ENCODE data around the gene PIP4K2B.

The PIP4K2B gene

GRCh38 chr17:38825762-38826247, 26.4 kb upstream of the PIP4K2B start:
- Histone ChIP-seq H3K27ac (replicated peaks) (peak overlapping the region; percentile 98), H3K27me3 (ENCODE audit: insufficient read depth, poor library complexity, severe bottlenecking) (no peaks in the 10 kb centered on the region), H3K4me3 (replicated peaks; ENCODE audit: insufficient read depth, low read length) (peak overlapping the region; percentile 93)
- no peak for DNase-seq (ENCODE audit: low read depth in 1 of 2, low spot score in 1 of 2)
- TF ChIP-seq SPI1 (IDR thresholded peaks at IDR 0.05; ENCODE audit: borderline replicate concordance, low read depth) (no peak), GABPA (IDR thresholded peaks at IDR 0.05; ENCODE audit: low read depth) (no peak), CTCF (IDR thresholded peaks at IDR 0.05; ENCODE audit: insufficient read depth, low read length) (no peak), POLR2AphosphoS5 (IDR thresholded peaks at IDR 0.05; ENCODE audit: low read depth) (no peak), REST (IDR thresholded peaks at IDR 0.05; ENCODE audit: insufficient replicate concordance, low read depth) (no peak)

DNA sequence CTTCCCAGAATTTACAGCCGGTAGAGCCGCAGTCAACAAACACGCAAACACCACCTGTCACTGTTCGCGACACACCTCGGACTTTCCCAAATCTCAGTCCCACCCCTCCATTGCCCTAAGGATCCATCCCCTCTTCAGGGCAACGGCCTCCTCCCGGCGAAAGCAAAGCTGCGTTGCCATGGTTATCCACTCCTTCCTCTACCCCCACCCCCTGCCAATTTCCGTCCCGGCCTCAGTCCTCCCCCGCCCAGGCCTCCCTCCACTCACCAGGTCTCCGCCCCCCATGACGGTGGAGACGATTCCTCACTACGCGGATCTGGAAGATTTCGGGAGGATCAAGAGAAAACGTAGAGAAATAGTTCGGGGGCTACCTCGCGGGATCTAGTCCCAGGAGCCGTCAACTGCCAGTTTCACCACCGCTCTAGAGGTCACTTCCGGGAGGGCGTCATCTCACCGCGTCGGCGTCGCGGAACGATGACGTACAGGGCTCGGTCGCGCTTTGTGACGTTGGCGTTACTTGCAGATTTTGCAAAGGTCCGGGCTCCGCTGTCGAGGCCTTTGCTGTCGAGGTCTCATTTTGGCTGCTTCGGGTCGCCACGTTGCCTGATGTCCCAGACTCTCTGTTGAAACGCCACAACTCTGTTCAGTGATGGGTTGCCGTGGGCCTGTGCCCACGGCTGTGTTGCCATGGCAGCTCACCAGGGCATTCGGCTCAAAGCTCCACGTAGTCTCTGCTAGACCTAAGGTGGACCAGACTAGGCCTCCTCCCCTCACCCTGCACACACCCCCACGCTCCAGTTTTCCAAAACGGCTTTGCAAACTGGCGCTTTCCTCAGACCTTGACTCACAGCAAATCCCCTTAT, 25.8 kb upstream of the PIP4K2B start, which contains the start of gene CWC25:
TSS of gene CWC25 (minus strand) at position 423 of the 863 bp plus-strand sequence. CDS start at position 285, 138 bp downstream.
- peak within 1 kb of the TSS; percentile 98 for H3K27ac ChIP-seq (replicated peaks)
- TF ChIP-seq POLR2AphosphoS5 (IDR thresholded peaks at IDR 0.05; ENCODE audit: low read depth) (peak; percentile 96), CTCF (IDR thresholded peaks at IDR 0.05; ENCODE audit: insufficient read depth, low read length) (no peak), SPI1 (IDR thresholded peaks at IDR 0.05; ENCODE audit: borderline replicate concordance, low read depth) (no peak), REST (IDR thresholded peaks at IDR 0.05; ENCODE audit: insufficient replicate concordance, low read depth) (no peak), GABPA (IDR thresholded peaks at IDR 0.05; ENCODE audit: low read depth) (peak; percentile 86)
- no peaks in the 10 kb centered on the region for H3K27me3 ChIP-seq (ENCODE audit: insufficient read depth, poor library complexity, severe bottlenecking)
- DNase-seq (ENCODE audit: low read depth in 1 of 2, low spot score in 1 of 2): peak; percentile 94 to 97
- peak within 1 kb of the TSS; percentile 93 for H3K4me3 ChIP-seq (replicated peaks; ENCODE audit: insufficient read depth, low read length)

- H3K27me3 ChIP-seq (ENCODE audit: insufficient read depth, poor library complexity, severe bottlenecking): no peaks in the 10 kb centered on the region
- TF ChIP-seq CTCF (IDR thresholded peaks at IDR 0.05; ENCODE audit: insufficient read depth, low read length) (no peak), SPI1 (IDR thresholded peaks at IDR 0.05; ENCODE audit: borderline replicate concordance, low read depth) (no peak), POLR2AphosphoS5 (IDR thresholded peaks at IDR 0.05; ENCODE audit: low read depth) (no peak), GABPA (IDR thresholded peaks at IDR 0.05; ENCODE audit: low read depth) (no peak), REST (IDR thresholded peaks at IDR 0.05; ENCODE audit: insufficient replicate concordance, low read depth) (no peak)
- DNase-seq (ENCODE audit: low read depth in 1 of 2, low spot score in 1 of 2): peak in 1 of 2 experiments; percentile 13
- no peak overlapping the region for H3K27ac ChIP-seq (replicated peaks)
- H3K4me3 ChIP-seq (replicated peaks; ENCODE audit: insufficient read depth, low read length): no peak overlapping the region
Observed at GRCh38 chr17:38815576-38816193, 16.3 kb upstream of the PIP4K2B start.
